Left ventricle myocardium inferior (tissue), 1 donor: ENCODE data around the gene TBL3. TPM values are rescaled to one million over a fixed set of nuclear protein-coding genes. Genes with fewer than 3 reads are reported as not detected.

ENCODE experiments used
- DNase-seq: peaks from one replicate; pipeline ENCODE4 v3.0.0-alpha.2; 2020
- H3K27ac ChIP-seq: fragments of 200-600 bp; replicated peaks from 2 replicates; pipeline ENCODE4 v1.8.0; 2021
- H3K27me3 ChIP-seq: fragments of 200-600 bp; 2 replicates; pipeline ENCODE4 v1.8.0; 2021; ENCODE audit warnings: low read depth
- H3K36me3 ChIP-seq: fragments of 200-600 bp; 2 replicates; pipeline ENCODE4 v1.8.0; 2021
- H3K4me1 ChIP-seq: fragments of 200-600 bp; 2 replicates; pipeline ENCODE4 v1.8.0; 2021
- H3K4me3 ChIP-seq: fragments of 200-600 bp; 2 replicates; pipeline ENCODE4 v1.8.0; 2021; ENCODE audit warnings: mild to moderate bottlenecking, moderate library complexity
- H3K9me3 ChIP-seq: fragments of 200-600 bp; replicated peaks from 2 replicates; pipeline ENCODE4 v1.8.0; 2021
- intact Hi-C: fragments of 100-400 bp; cut with micrococcal nuclease; formaldehyde crosslinking; loops from one replicate; pipeline ENCODE4 v1.11.0; 2022
- total RNA-seq: library from RNA; stranded (reverse); fragmentation: NEBNext Ultra II Directional; extraction: Animal tissue kit (Norgen Biotek cat#: 25700); gene quantifications from one replicate; pipeline ENCODE4 v1.2.1, GENCODE V29; 2021
- TF ChIP-seq, protein P1 (sequence below): fragments of 200-600 bp; IDR thresholded peaks from 2 replicates; pipeline ENCODE4 v1.8.0; 2021; ENCODE audit warnings: antibody characterized with exemption, mild to moderate bottlenecking, borderline replicate concordance
- donor health status: DM: no; HTN: yes; CAD: no; lungs with severe emphysema.

Gene TBL3
- total RNA-seq, 1 donor from 2014 or later, result 22.6 TPM

DNA sequence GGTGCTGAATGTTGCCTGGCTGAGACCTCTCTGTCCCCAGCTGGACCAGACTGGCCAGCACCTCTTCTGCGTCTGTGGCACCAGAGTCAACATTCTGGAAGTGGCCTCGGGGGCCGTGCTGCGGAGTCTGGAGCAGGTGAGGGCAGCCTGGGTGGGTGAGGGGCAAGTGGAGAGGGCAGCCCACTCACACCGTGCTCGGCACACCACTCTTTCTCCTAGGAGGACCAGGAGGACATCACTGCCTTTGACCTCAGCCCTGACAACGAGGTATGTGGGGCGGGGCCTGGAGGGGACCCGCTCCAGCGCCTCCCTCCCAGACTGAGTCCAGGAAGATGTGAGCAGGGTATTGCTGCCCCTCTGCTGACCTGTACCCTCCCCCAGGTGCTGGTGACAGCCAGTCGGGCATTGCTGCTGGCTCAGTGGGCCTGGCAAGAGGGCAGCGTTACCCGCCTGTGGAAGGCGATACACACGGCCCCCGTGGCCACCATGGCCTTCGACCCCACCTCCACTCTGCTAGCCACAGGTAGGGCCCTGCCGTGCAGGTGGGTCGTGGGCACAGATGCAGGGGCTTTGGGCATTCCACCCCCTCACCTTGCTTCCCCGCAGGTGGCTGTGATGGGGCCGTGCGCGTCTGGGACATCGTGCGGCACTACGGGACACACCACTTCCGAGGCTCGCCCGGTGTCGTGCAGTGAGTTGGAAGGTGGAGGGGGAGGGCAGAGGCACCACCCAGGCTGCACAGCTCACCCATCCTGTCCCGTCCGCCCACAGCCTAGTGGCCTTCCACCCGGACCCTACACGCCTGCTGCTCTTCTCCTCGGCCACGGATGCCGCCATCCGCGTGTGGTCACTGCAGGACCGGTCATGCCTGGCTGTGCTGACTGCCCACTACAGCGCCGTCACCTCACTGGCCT, 2.6 kb downstream of the TBL3 start:
- DNase-seq, result no peak
- no peak overlapping the region for H3K4me3 ChIP-seq
- H3K4me1 ChIP-seq, result peaks cover 42% of the 10 kb centered on the region
- intact Hi-C loops, result no loop called here
- H3K36me3 ChIP-seq, result peaks cover 54% of the 10 kb centered on the region
- peaks cover 49% of the 10 kb centered on the region for H3K27me3 ChIP-seq
- TF ChIP-seq, protein P1, sequence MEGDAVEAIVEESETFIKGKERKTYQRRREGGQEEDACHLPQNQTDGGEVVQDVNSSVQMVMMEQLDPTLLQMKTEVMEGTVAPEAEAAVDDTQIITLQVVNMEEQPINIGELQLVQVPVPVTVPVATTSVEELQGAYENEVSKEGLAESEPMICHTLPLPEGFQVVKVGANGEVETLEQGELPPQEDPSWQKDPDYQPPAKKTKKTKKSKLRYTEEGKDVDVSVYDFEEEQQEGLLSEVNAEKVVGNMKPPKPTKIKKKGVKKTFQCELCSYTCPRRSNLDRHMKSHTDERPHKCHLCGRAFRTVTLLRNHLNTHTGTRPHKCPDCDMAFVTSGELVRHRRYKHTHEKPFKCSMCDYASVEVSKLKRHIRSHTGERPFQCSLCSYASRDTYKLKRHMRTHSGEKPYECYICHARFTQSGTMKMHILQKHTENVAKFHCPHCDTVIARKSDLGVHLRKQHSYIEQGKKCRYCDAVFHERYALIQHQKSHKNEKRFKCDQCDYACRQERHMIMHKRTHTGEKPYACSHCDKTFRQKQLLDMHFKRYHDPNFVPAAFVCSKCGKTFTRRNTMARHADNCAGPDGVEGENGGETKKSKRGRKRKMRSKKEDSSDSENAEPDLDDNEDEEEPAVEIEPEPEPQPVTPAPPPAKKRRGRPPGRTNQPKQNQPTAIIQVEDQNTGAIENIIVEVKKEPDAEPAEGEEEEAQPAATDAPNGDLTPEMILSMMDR, result no peak
- no peaks in the 10 kb centered on the region for H3K9me3 ChIP-seq
- H3K27ac ChIP-seq, result no peak overlapping the region

DNA sequence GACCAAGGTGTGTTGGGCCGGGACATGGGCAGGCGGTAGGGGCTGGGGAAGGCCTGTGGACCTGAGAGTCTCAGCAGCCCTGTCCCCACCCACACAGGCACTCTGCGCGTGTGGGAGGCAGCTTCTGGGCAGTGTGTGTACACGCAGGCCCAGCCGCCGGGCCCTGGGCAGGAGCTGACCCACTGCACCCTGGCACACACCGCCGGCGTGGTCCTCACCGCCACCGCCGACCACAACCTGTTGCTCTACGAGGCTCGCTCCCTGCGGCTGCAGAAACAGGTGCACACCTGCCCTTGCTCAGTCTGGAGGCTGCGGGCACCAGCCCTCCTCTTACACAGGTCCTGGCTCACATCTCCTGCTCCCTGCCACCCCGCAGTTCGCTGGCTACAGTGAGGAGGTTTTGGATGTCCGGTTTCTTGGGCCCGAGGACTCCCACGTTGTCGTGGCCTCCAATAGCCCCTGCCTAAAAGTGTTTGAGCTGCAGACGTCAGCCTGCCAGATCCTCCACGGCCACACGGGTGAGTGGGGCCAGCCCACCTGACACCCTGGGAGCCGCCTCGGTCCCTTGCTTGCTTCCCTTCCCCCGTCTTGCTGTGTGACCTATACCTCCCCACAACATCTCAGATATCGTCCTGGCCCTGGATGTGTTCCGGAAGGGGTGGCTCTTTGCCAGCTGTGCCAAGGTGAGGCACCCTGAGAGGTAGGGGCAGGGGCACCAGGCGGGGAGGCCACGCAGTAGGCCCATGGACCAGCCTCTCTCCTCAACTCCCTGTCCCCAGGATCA, 3.8 kb downstream of the TBL3 start:
- H3K9me3 ChIP-seq, result no peaks in the 10 kb centered on the region
- peaks cover 61% of the 10 kb centered on the region for H3K27me3 ChIP-seq
- H3K36me3 ChIP-seq, result peaks cover 54% of the 10 kb centered on the region
- DNase-seq, result no peak
- no peak overlapping the region for H3K27ac ChIP-seq
- H3K4me1 ChIP-seq, result peaks cover 51% of the 10 kb centered on the region
- TF ChIP-seq, protein P1, result no peak
- H3K4me3 ChIP-seq, result no peak overlapping the region
- intact Hi-C loops, result no loop called here

DNA sequence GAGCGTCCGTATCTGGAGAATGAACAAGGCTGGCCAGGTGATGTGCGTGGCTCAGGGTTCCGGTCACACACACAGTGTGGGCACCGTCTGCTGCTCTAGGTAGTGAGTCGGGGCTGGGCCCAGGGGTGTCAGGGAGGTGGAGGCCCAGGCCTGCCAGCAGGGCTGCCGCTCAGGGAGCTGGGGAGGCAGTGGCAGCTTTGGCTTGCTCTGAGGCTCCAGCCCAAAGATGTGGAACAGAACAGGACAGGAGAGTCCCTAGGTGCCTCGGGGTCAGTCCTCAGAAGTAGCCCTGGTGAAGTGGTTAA, 4.3 kb downstream of the TBL3 start:
- DNase-seq, result no peak
- TF ChIP-seq, protein P1, result no peak
- no peak overlapping the region for H3K27ac ChIP-seq
- H3K27me3 ChIP-seq, result peaks cover 66% of the 10 kb centered on the region
- H3K4me3 ChIP-seq, result no peak overlapping the region
- intact Hi-C loops, result no loop called here
- H3K36me3 ChIP-seq, result peaks cover 54% of the 10 kb centered on the region
- H3K4me1 ChIP-seq, result peaks cover 48% of the 10 kb centered on the region
- no peaks in the 10 kb centered on the region for H3K9me3 ChIP-seq

DNA sequence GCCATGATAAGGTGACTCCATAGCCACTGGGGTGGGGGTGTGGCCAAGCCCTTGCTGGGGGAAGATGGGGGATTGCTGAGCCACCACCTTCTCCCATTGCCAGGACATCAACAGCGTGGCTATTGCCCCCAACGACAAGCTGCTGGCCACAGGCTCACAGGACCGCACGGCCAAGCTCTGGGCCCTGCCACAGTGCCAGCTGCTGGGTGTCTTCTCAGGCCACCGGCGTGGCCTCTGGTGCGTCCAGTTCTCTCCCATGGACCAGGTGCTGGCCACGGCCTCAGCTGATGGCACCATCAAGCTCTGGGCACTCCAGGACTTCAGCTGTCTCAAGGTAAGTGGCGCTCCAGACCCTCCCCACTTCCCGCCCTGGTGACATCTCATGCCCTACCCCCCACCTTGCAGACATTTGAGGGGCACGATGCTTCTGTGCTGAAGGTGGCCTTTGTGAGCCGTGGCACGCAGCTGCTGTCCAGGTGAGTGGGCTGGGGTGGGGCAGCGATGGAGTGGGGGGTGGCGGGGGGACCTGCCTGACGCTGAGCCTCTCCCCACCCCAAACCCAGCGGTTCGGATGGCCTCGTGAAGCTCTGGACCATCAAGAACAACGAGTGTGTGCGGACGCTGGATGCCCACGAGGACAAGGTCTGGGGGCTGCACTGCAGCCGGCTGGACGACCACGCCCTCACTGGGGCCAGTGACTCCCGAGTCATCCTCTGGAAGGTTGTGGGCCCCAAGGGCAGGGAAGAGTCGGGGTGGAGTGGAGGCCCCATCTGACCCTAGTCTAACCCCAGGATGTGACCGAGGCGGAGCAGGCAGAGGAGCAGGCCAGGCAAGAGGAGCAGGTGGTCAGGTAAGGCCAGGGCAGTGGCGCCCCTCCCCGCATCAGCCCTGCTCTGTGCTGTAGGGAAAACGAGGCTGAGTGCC, 5.4 kb downstream of the TBL3 start:
- Histone ChIP-seq H3K4me1 (peaks cover 39% of the 10 kb centered on the region), H3K9me3 (no peaks in the 10 kb centered on the region), H3K27ac (no peak overlapping the region), H3K27me3 (peaks cover 77% of the 10 kb centered on the region), H3K36me3 (peaks cover 54% of the 10 kb centered on the region), H3K4me3 (no peak overlapping the region)
- DNase-seq, result no peak
- intact Hi-C loops, result no loop called here
- TF ChIP-seq, protein P1, result no peak

DNA sequence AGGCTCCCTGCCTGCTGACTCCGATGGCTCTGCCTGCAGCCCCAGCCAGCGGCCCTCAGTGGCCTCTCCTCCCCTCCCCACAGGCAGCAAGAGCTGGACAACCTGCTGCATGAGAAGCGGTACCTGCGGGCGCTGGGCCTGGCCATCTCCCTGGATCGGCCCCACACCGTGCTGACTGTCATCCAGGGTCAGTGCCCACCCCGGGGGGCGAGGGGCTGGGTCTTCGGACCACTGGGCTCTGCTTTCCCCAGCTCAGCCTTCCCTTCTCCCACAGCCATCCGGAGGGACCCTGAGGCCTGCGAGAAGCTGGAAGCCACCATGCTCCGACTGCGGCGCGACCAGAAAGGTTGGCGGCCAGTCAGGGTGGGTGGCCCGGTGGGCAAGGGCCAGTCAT, 6.0 kb downstream of the TBL3 start:
- TF ChIP-seq, protein P1, result no peak
- intact Hi-C loops, result no loop called here
- Histone ChIP-seq H3K4me3 (no peak overlapping the region), H3K4me1 (peaks cover 33% of the 10 kb centered on the region), H3K27ac (no peak overlapping the region), H3K27me3 (peaks cover 83% of the 10 kb centered on the region), H3K36me3 (peaks cover 54% of the 10 kb centered on the region), H3K9me3 (no peaks in the 10 kb centered on the region)
- no peak for DNase-seq
